NCI-H1417 treated with DMSO at 0.1 percent for 48 hours (cell line): ENCODE measurements around the gene ZBTB12.
"Not testable (repeated sequence)": the region's sequence is repeated elsewhere in the genome, so short reads cannot be mapped to it uniquely, and the experiment has no call there.

Experiments used
- DNase-seq: peaks from one replicate; lab custom pipeline; 2025; lab: John Stamatoyannopoulos, UW

ZBTB12 gene, protein sequence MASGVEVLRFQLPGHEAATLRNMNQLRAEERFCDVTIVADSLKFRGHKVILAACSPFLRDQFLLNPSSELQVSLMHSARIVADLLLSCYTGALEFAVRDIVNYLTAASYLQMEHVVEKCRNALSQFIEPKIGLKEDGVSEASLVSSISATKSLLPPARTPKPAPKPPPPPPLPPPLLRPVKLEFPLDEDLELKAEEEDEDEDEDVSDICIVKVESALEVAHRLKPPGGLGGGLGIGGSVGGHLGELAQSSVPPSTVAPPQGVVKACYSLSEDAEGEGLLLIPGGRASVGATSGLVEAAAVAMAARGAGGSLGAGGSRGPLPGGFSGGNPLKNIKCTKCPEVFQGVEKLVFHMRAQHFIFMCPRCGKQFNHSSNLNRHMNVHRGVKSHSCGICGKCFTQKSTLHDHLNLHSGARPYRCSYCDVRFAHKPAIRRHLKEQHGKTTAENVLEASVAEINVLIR

DNA sequence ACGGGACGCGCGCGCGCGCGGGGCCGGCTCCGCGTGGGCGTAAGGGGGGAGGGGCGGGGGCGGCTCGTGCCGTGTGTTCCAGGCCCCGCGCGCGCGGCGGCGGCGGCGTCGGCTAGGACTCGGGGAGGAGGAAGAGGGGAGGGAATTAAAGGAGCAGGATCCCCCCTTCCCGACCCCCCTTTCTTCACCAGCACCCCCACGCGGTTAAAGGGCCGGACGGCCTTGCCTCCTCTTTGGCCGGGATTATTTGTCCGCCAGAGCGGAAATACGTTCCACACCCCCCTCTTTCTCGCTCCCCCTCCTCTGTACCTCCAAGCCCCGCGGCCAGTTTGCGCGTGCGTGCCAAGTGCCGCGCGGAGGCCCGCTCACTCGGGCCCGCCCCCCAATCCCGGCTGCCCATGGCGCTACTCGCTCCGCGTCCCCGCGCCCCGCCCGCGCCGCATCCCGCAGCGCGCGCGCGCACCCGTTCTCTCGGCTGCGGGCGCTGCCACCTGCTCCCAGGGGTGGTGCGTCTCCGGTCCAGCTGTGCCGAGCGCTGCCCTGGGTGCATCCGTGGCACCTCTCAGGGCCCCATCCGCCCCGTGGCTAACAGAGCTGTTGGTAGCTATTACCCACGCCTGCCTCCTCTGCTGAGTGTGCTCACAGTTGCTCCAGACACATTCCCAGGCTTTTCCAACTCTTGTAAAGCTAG lies at the start of gene ZBTB12:
ZBTB12 (minus strand) TSS at position 134 of the 691 bp plus-strand sequence. CDS start 781 bp downstream, outside the sequence.
- DNase-seq = peak; percentile 69

GRCh38 chr6:31949926-31950548 lies 48.2 kb upstream of the ZBTB12 start:
- no peak for DNase-seq

DNA sequence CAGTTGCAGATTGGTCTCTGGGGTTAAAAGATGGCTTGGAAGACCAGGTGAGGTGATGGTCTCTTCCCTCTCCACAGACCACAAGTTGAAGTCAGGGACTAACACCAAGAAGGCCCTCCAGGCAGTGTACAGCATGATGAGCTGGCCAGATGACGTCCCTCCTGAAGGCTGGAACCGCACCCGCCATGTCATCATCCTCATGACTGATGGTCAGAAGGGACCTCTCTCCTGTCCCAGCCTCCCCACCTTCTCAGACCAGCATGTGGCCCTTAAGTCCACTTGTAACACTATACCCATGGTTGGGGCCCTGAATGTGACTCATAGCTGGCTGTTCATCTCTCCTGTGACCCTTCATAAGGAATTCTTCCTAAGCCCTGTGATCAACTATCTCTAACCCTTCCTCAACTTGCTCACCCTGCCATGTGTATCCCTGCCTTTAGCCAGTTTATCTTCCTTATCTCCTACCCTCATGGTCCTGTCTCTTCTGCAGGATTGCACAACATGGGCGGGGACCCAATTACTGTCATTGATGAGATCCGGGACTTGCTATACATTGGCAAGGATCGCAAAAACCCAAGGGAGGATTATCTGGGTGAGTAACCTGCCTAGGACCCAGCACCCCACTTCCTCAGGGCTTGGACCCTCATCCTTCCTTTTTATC lies 47.0 kb upstream of the ZBTB12 start:
- no peak for DNase-seq

DNA sequence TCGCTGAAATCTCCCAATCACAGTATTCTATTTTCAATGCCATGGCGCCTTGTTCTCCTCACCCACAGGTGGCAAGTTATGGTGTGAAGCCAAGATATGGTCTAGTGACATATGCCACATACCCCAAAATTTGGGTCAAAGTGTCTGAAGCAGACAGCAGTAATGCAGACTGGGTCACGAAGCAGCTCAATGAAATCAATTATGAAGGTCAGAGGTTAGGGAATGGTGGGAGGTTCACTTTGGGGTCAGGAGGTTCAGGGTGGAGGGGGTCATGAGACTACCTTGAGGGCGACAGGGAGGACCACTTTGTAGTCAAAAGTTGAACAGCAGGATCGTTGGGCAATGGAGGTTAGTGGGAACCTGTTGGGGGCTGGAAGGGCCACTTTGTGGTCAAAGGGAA lies 46.4 kb upstream of the ZBTB12 start:
- DNase-seq = no peak

- DNase-seq = no peak
Observed at GRCh38 chr6:31947864-31948263, 46.0 kb upstream of the ZBTB12 start.

DNA sequence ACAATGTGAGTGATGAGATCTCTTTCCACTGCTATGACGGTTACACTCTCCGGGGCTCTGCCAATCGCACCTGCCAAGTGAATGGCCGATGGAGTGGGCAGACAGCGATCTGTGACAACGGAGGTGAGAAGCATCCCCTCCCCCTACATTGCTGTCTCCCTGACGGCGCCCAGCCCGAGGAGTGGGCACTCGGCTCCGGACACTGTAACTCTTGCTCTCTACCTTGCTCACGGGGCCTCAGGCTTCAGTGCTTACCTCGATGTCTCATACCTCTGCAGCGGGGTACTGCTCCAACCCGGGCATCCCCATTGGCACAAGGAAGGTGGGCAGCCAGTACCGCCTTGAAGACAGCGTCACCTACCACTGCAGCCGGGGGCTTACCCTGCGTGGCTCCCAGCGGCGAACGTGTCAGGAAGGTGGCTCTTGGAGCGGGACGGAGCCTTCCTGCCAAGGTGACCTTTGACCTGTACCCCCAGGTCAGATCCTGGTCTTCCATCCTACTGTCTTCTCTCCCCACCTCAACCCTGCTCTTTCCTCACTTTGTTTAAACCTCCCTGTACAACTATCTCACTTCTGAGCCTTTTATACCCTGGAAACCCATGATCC lies 45.3 kb upstream of the ZBTB12 start:
- DNase-seq = no peak

- DNase-seq = no peak
Observed at GRCh38 chr6:31946370-31946885, 44.5 kb upstream of the ZBTB12 start.

DNA sequence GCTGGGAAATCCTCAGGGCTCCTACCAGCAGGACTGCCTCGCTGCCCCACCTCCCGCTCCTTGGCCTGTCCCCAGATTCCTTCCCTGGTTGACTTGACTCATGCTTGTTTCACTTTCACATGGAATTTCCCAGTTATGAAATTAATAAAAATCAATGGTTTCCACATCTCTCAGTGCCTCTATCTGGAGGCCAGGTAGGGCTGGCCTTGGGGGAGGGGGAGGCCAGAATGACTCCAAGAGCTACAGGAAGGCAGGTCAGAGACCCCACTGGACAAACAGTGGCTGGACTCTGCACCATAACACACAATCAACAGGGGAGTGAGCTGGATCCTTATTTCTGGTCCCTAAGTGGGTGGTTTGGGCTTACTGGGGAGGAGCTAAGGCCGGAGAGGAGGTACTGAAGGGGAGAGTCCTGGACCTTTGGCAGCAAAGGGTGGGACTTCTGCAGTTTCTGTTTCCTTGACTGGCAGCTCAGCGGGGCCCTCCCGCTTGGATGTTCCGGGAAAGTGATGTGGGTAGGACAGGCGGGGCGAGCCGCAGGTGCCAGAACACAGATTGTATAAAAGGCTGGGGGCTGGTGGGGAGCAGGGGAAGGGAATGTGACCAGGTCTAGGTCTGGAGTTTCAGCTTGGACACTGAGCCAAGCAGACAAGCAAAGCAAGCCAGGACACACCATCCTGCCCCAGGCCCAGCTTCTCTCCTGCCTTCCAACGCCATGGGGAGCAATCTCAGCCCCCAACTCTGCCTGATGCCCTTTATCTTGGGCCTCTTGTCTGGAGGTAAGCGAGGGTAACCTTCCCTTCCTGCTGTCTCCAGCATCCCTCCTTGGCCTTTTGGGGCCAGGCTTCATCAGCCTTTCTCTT lies 43.9 kb upstream of the ZBTB12 start, which contains the start of gene CFB:
CFB (plus strand) TSS at position 589 of the 863 bp plus-strand sequence; CDS start at position 716, 127 bp downstream.
- DNase-seq = no peak

DNA sequence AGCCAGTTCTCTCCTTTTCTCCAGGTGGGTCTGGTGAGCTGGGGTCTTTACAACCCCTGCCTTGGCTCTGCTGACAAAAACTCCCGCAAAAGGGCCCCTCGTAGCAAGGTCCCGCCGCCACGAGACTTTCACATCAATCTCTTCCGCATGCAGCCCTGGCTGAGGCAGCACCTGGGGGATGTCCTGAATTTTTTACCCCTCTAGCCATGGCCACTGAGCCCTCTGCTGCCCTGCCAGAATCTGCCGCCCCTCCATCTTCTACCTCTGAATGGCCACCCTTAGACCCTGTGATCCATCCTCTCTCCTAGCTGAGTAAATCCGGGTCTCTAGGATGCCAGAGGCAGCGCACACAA lies 43.2 kb upstream of the ZBTB12 start:
- no peak for DNase-seq

GRCh38 chr6:31943742-31944141 lies 41.9 kb upstream of the ZBTB12 start:
- no peak for DNase-seq

- no peak for DNase-seq
Observed at GRCh38 chr6:31940256-31940664, 38.4 kb upstream of the ZBTB12 start.

DNA sequence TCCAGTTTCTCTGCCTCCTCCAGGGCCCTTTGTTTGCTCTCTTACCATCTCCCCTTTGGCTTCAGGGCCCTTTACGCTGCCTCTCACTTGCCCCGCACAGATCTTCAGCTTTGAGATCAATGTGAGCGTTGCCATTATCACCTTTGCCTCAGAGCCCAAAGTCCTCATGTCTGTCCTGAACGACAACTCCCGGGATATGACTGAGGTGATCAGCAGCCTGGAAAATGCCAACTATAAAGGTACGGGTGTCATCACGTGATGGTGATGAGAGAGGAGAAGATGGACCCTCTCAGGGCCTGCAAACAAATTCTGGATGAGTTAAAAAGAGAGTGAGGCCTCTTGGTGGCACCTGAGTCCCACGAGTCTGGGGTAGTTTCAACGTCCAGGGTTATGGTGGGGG lies 33.9 kb upstream of the ZBTB12 start:
- no peak for DNase-seq

DNA sequence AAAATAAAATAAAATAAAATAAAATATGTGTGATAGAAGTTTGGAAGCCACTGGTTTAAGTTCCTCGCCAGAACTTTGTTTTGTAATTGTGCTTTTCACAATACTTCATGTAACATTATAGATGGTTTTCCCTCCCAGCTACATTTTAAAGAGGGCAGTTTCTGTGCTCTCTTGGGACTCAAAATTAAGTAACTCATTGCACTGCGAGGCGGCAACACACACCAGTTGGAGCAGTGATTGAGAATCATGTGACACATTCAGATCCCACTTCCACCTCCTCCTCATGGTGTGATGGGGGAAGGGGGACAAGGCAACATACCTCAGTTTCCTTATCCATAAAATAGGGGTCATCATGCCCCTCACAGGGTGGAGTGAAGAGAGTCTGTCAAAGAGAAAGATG lies 33.1 kb upstream of the ZBTB12 start:
- DNase-seq = no peak

- DNase-seq = no peak
Observed at GRCh38 chr6:31933537-31933936, 31.7 kb upstream of the ZBTB12 start.

DNA sequence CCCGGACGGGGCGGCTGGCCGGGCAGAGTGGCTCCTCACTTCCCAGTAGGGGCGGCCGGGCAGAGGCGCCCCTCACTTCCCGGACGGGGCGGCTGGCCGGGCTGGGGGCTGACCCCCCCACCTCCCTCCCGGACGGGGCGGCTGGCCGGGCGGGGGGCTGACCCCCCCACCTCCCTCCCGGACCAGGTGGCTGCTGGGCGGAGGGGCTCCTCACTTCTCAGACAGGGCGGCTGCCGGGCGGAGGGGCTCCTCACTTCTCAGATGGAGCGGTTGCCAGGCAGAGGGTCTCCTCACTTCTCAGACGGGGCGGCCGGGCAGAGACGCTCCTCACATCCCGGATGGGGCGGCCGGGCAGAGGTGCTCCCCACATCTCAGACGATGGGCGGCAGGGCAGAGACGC lies 30.3 kb upstream of the ZBTB12 start:
- DNase-seq = not testable (repeated sequence)

- no peak for DNase-seq
Observed at GRCh38 chr6:31930962-31931361, 29.1 kb upstream of the ZBTB12 start.

DNA sequence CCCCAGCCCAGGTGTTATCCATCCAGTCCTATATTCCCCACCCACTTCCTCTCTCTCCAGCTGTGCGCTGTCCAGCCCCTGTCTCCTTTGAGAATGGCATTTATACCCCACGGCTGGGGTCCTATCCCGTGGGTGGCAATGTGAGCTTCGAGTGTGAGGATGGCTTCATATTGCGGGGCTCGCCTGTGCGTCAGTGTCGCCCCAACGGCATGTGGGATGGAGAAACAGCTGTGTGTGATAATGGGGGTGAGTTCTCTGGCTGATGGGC lies 26.7 kb upstream of the ZBTB12 start:
- no peak for DNase-seq

DNA sequence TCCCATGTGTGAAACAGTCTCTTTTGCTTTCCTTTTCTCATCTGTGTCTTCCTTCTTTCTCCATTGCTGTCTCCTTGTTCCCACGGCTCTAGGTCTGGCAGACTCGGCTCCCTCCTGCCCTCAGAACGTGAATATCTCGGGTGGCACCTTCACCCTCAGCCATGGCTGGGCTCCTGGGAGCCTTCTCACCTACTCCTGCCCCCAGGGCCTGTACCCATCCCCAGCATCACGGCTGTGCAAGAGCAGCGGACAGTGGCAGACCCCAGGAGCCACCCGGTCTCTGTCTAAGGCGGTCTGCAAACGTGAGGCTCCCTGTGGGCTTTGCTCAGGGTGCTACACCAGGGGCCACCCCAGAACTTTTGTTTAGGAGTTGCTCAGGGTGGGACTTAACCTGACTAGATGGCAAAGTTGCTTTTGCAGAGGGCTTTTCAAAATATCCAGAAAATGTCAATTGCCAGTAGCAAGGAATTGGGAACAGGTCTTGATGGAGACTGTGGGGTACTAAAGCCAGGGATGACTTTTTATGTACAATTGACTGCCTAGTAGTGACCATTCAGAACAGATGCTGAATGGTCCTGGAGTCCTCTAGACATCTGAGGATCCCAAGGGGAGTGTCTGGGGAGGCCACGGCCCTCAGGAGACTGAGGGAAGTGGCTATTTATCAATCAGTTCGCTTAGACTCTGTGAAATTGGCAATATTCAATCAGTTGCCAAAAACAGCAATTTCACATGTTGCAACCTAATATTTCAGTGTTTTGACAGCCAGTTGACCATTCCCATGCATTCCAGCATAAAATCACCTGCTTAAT lies 26.2 kb upstream of the ZBTB12 start:
- DNase-seq = no peak

GRCh38 chr6:31927242-31927862 lies 25.5 kb upstream of the ZBTB12 start, which contains the start of gene C2:
TSS of gene C2 (plus strand) at chr6:31927717. CDS start at chr6:31927753, 36 bp downstream.
- DNase-seq = no peak
